Esophagus squamous epithelium (tissue), 5 donors: ENCODE data around the gene SYTL5. TPM values are rescaled to one million over a fixed set of nuclear protein-coding genes. Genes with fewer than 3 reads are reported as not detected.

Experiments
- DNase-seq: peaks from one replicate; lab custom pipeline; 2025; lab: John Stamatoyannopoulos, UW
- H3K27ac ChIP-seq, 4 donors: fragments of 200-600 bp; sonication (generic); one replicate each; pipeline ENCODE4 v1.5.1; 2016 to 2019; ENCODE audit warnings: mild to moderate bottlenecking in 1 of 4
- H3K27me3 ChIP-seq, 4 donors: fragments of 200-600 bp; sonication (generic); 1 replicate in 3 of 4; 2 replicates in 1 of 4; pipeline versions ENCODE4 v1.5.1 to v1.6.0; 2017 to 2021; ENCODE audit warnings: antibody characterized with exemption in 1 of 4
- H3K36me3 ChIP-seq, 3 donors: fragments of 200-600 bp; sonication (generic); one replicate each; pipeline ENCODE4 v1.5.1; 2016 to 2019
- H3K4me1 ChIP-seq, 3 donors: fragments of 200-600 bp; sonication (generic); one replicate each; pipeline ENCODE4 v1.5.1; 2017 to 2019
- H3K4me3 ChIP-seq, 4 donors: fragments of 200-600 bp; sonication (generic); 1 replicate in 3 of 4; 2 replicates in 1 of 4; pipeline ENCODE4 v1.5.1; 2016 to 2019; ENCODE audit warnings: mild to moderate bottlenecking in 2 of 4, moderate library complexity in 1 of 4
- H3K9me3 ChIP-seq, 3 donors: fragments of 200-600 bp; sonication (generic); one replicate each; pipeline ENCODE4 v1.5.1; 2016 to 2019
- CTCF ChIP-seq, 6 experiments: fragments of 450-650 bp in 4 of 6; fragments of 200-600 bp in 2 of 6; sonication (generic) in 2 of 6; IDR thresholded peaks; one replicate each; pipeline ENCODE4 v1.5.1; 2016 to 2019; ENCODE audit warnings: antibody characterized with exemption in 6 of 6, mild to moderate bottlenecking in 4 of 6, moderate library complexity in 4 of 6
- POLR2A ChIP-seq, 4 donors: fragments of 450-650 bp; IDR thresholded peaks; one replicate each; pipeline ENCODE4 v1.6.1; 2017; ENCODE audit warnings: antibody characterized with exemption in 4 of 4, mild to moderate bottlenecking in 4 of 4, moderate library complexity in 3 of 4
- WGBS, 2 donors: methylation state at CpG; one replicate each; pipeline ENCODE4 v1.1.5; 2018; 5-methylcytosine and 5-hydroxymethylcytosine counted together
- intact Hi-C: fragments of 100-400 bp; cut with DNase I; formaldehyde crosslinking; loops from one replicate; pipeline ENCODE4 v1.15.0; 2022
- total RNA-seq, 4 donors: library from RNA; depleted of rRNA; stranded (reverse); fragments of >200 nt; gene quantifications; one replicate each; pipeline ENCODE4 v1.1.0, GENCODE V29; 2016
- donor health status: DM: yes; HTN: yes; CAD: no.

The SYTL5 gene
- total RNA-seq, 4 donors from 2014 or later: 0.76 to 8.9 (median 4.8) TPM

- H3K36me3 ChIP-seq: no peaks in the 10 kb centered on the region
- no peaks in the 10 kb centered on the region for H3K9me3 ChIP-seq
- H3K27ac ChIP-seq: no peak overlapping the region
- no peak overlapping the region for H3K4me3 ChIP-seq
- DNase-seq: no peak
- 42 to 71% methylated on average over 3 of the region's 3 CpGs for WGBS, 2 donors
- TF ChIP-seq CTCF (IDR thresholded peaks at IDR 0.05): no peak
- TF ChIP-seq POLR2A (IDR thresholded peaks at IDR 0.05): no peak
- intact Hi-C loops: no loop called here
- peaks cover 0 to 2% (median 0%) of the 10 kb centered on the region in 4 donors for H3K27me3 ChIP-seq
- H3K4me1 ChIP-seq: no peaks in the 10 kb centered on the region
Measured at GRCh38 chrX:38044701-38045100, 38.3 kb downstream of the SYTL5 start.

- peaks cover 0 to 2% (median 0%) of the 10 kb centered on the region in 4 donors for H3K27me3 ChIP-seq
- H3K9me3 ChIP-seq: no peaks in the 10 kb centered on the region
- no peak overlapping the region for H3K4me3 ChIP-seq
- H3K4me1 ChIP-seq: no peaks in the 10 kb centered on the region
- H3K36me3 ChIP-seq: no peaks in the 10 kb centered on the region
- DNase-seq: no peak
- no peak overlapping the region for H3K27ac ChIP-seq
- intact Hi-C loops: no loop called here
- 38 to 54% methylated on average over 3 of the region's 3 CpGs for WGBS, 2 donors
- TF ChIP-seq CTCF (IDR thresholded peaks at IDR 0.05) (no peak), POLR2A (IDR thresholded peaks at IDR 0.05) (no peak)
Measured at GRCh38 chrX:38045538-38046096, 39.3 kb downstream of the SYTL5 start.

GRCh38 chrX:38048886-38049285, 42.5 kb downstream of the SYTL5 start:
- H3K27me3 ChIP-seq: no peaks in the 10 kb centered on the region
- intact Hi-C loops: no loop called here
- TF ChIP-seq CTCF (IDR thresholded peaks at IDR 0.05): no peak
- no peak for TF ChIP-seq POLR2A (IDR thresholded peaks at IDR 0.05)
- no peak overlapping the region for H3K27ac ChIP-seq
- H3K4me1 ChIP-seq: no peaks in the 10 kb centered on the region
- WGBS, 2 donors: 82% methylated on average over 1 of the region's 1 CpG; no CpG with 5 or more reads in 1 of the 2 donors
- H3K36me3 ChIP-seq: no peaks in the 10 kb centered on the region
- H3K4me3 ChIP-seq: no peak overlapping the region
- no peak for DNase-seq
- no peaks in the 10 kb centered on the region for H3K9me3 ChIP-seq

- Histone ChIP-seq H3K36me3 (no peaks in the 10 kb centered on the region), H3K27ac (no peak overlapping the region), H3K9me3 (no peaks in the 10 kb centered on the region), H3K27me3 (no peaks in the 10 kb centered on the region), H3K4me3 (no peak overlapping the region), H3K4me1 (peaks cover 0 to 12% (median 0%) of the 10 kb centered on the region in 3 donors)
- intact Hi-C loops: no loop called here
- TF ChIP-seq CTCF (IDR thresholded peaks at IDR 0.05): no peak
- no peak for TF ChIP-seq POLR2A (IDR thresholded peaks at IDR 0.05)
- 27% methylated on average over 1 of the region's 1 CpG; no CpG with 5 or more reads in 1 of the 2 donors for WGBS, 2 donors
- no peak for DNase-seq
Measured at GRCh38 chrX:38050806-38051205, 44.5 kb downstream of the SYTL5 start.

GRCh38 chrX:38052096-38052495, 45.7 kb downstream of the SYTL5 start:
- Histone ChIP-seq H3K36me3 (no peaks in the 10 kb centered on the region), H3K27ac (no peak overlapping the region), H3K9me3 (no peaks in the 10 kb centered on the region), H3K27me3 (no peaks in the 10 kb centered on the region), H3K4me3 (no peak overlapping the region), H3K4me1 (peaks cover 0 to 12% (median 0%) of the 10 kb centered on the region in 3 donors)
- TF ChIP-seq POLR2A (IDR thresholded peaks at IDR 0.05) (no peak), CTCF (IDR thresholded peaks at IDR 0.05) (no peak)
- WGBS, 2 donors: 27 to 44% methylated on average over 1 of the region's 1 CpG
- intact Hi-C loops: no loop called here
- DNase-seq: no peak
